GM15510 (cell line): Measurements from ENCODE around the gene MICAL2.

Source experiments
- POLR2A ChIP-seq: IDR thresholded peaks from 3 replicates; pipeline ENCODE4 v1.6.1; 2011; ENCODE audit warnings: borderline replicate concordance; ENCODE audit not compliant: insufficient read length; ENCODE audit errors: extremely low read depth

The MICAL2 gene

DNA sequence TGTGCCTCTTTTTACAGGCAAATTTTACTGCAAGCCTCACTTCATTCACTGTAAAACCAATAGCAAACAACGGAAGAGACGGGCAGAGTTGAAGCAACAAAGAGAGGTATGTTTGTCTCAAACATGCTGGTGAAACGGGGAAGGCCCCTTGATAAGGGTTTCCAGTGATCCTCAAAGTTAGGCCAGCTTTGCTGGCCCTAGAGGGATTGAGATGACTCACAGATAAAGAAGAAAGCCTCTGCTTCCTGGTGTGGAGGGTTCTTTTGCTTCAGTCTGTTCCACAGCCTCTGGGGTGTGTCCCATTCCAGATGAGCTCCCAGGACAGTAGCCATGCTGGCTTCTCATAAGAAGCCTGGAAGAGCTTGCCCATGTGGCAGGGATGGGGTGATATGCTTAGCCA lies 148.1 kb downstream of the MICAL2 start:
- TF ChIP-seq POLR2A = no peak

DNA sequence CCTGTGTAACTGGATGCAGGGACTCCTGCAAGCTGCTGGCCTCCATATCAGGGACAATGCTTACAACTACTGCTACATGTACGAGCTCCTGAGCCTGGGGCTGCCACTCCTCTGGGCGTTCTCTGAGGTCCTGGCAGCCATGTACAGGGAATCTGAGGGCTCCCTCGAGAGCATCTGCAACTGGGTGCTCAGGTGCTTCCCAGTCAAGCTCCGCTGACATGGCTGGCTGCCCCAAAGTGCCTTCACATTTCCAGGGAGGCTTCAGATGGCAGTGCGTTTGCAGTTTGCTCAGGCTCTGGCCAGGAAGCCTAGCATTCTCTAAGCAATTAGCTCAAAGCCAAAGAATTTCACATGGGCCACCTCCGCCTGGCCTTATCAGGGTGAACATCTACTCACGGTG lies 149.6 kb downstream of the MICAL2 start:
- TF ChIP-seq POLR2A = no peak

DNA sequence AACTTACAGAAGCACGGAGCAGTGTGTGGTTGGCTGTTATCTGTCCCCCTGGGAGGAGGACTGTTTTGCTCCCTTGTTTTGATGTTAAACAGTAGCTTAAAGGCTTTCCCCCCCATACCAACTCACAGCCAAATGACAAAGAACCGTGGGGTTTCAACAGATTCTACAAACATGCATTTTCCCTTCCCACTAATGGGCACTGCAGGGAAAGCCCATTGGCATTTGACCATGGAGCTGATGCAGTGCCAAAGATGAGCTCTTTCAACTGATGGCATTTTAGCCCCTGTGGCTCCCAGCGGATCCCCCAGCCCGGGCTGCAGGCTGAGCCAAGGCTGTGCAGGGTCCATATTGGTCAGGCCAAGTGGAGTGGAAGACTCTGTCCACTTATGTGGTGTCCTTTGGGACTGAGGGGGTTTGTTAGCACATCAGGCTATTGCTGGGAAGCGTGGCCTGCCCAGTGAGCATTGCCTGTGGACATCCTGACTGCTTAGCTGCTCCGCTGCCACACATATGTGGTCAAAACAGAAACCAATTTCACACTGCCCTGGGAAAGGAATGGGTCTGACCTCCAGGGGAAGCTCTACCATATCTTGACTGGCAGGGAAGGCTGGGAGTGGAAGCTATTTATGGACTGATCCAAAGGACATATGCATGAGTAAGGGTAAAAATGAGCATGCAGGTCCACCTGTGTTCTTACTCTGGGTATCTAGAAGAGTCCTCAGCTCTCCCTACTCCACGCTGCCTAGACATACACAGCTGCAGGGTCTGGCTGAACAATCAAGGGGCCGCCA lies 150.5 kb downstream of the MICAL2 start:
- TF ChIP-seq POLR2A = no peak

DNA sequence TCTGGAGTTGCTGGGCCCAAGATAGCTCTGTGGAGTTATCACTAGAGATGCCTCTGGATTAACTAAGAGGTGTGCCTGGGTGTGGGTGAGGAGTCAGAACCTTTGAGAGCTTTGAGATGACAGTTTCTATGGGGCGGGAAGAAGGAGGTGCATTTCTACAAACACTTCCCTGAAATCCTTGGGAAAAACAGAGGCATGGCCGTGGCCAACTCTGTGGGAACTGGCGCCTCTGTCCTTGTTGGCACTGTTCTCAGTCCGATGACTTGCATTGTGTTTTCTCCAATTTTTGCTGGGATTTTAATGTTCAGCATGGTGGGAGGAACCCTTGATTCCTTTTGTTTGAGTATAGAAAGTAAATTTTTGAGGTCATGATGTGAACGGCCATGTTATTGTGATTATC lies 151.2 kb downstream of the MICAL2 start:
- TF ChIP-seq POLR2A = no peak

DNA sequence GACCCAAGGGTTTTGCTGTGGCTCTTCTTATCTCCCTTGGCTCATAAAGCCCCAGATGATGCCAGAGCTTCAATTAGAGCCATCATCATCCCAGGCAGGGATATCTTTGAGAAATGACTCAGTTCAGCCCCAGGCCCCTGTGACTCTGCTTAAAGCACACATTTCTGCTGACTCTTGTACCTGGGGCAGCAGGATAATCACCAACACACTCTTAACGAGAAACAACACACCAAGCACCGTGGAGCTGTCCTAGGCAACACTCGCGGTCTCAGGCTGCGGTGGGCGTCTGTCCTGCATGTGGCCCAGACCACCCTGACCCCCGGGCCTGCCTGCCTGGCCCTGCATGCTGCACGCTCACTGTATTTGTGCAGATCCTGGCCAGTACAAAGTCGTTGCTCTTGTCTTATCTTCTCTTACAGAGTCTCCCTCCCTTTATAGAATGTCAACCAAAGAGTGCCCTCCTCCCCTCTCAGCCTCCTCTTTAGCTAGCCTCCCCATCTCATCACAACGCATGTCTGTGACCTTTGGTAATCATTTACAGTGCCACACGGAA lies 152.8 kb downstream of the MICAL2 start:
- TF ChIP-seq POLR2A = no peak

DNA sequence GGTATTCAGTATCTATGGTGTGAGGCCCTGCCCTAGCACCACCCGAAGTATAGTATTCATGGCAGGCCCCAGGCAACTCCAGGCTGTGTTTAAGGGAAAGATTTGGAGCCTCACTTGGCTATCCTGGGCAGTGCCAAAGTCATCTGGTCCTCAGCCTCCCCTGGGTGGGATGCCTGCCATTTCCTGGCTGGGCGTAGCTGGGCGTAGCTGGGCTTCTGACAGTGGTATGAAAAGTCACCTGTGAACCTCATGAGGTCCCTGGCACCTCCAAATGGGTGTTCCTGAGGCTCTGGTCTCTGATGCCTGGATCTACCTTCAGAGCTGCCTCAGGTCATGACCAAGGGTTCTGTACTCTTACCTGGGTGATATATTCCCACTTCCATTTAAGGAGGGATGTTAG lies 154.0 kb downstream of the MICAL2 start:
- TF ChIP-seq POLR2A = no peak

DNA sequence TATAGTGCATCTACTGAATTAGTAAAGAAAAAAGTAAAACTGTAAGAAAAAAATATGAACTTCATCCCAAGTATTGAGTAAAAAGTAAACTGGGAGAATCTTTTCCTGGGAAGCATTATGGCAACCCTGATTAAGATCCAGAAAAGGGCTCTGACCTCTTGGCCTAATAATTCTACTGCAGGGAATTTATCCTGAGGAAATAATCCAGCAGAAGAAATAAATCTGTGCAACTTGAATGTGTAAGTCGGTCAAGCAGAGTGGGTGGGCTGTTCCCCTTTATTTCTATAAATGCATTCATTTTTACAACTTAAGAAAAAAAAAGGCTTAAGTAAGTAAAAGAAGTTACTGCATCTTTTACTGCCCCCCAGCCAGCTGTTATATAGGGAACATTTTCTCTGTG lies 155.7 kb downstream of the MICAL2 start:
- TF ChIP-seq POLR2A = no peak

DNA sequence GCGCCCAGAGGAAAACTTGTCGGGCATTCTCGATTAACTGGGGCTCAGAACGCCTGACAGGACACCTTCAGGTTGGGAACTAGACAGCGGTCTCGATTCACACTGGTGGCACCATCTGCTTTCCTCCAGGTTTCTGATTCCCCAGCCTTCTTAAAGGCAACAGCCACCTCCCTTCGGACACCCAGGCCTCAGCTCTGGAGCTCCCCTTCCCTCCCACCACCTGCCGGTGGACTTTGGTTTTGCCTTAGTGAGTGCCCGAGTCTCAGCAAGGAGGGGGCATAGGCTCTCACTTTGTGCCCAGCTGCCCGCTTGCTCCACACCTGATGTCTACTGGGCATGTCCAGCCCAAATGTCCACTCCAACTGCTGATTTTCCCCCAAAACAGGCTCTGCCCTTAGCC lies 156.6 kb downstream of the MICAL2 start:
- no peak for TF ChIP-seq POLR2A

DNA sequence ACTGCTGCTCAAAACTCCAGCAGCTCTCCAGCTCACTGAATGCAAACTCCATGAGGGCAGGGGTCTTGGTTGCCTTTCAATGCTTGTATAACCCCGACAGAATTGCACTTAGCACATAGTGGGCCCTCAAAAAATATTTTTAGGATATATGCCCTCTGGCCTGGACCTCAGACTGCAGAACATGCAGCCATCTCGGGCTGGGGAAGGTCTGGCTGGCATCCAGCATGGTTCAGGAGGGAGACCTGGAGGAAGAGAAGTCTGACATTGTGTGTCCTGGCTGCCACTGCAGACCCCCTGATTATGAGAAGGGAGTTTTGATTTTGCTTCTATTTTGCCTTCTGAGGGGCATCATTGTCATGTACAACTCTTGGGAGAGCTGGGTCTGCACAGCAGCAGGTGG lies 157.5 kb downstream of the MICAL2 start:
- TF ChIP-seq POLR2A = no peak

DNA sequence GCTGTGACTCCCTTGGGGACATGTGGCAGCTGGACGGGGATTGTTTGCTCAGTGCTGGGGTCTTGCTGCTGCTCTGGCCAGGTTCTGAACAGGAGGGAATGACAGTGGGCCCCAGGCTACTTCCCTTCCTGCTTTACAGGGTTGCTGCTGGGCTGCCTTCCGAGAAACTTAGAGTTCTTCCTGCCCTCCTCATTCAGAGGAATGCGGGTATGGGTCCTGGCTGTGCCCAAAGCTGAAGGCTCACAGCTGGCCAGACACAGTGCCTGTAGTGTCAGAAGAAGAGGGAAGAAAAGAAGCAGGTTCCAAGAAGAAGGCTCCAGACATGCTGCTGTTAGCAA lies 158.7 kb downstream of the MICAL2 start:
- TF ChIP-seq POLR2A = no peak

DNA sequence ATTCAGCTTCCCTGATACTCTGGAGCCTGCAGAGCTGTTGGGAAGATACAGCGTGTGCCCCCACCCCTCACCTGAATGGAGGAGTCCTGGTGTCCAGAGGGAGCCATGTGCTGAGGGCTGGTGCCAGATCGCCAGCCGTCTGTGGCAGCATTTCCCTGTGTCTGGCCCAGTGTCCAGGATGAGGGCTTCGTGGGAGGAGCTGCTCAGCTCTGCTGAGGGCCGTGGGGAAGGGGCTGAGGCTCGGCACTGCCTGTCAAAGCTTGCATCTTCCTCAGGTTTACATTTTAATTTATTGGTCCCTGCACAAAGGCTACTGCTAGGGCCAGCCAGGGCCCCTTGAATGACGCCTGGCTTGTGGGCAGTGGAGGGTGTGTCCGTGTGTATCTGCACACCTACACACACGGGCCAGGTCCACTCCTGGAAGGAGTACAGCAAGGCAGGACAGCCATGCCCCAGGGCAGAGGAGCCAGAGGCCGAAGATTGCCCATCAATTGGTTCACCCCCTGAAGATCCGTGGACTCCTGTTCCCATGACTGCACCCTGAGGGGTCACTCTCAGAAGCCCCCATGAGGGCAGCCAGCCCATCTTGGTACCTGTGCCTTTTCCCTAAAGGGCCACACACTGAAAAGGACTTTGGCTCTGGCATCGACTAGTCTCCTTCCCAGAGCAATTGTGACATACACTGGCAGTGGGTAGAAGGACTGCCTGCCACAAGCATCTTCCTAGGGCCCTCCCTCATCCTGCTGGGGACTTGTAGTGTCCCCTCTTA lies 159.2 kb downstream of the MICAL2 start:
- TF ChIP-seq POLR2A = no peak

DNA sequence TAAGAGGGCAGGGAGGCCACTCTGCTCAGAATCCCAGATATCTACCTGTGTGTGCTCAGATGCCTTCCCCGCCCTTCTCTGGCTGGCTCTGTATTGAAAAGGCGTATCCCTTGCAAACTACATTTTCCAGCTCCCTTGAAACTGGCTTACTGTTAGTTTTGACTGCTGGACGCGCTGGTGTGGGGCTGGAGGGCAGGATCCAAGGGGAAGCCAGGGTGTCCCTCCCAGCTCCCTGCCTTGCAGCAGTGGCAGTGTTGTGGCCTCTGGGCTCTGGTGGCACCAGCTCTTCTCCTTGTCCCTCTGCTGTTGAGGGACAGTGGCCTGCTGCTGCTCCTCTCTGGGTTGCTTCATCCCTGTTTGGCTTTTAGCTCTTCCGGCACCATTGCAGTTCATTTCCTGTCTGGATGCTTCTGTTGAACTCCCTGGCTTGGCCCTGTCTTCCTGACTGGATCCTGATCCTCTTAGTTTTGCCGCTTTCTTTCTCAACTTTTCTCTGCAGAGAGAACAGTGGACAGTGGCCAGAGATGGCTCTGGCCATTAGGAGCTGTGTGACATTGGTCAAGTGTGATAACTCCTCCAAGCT lies 159.9 kb downstream of the MICAL2 start:
- TF ChIP-seq POLR2A = no peak

DNA sequence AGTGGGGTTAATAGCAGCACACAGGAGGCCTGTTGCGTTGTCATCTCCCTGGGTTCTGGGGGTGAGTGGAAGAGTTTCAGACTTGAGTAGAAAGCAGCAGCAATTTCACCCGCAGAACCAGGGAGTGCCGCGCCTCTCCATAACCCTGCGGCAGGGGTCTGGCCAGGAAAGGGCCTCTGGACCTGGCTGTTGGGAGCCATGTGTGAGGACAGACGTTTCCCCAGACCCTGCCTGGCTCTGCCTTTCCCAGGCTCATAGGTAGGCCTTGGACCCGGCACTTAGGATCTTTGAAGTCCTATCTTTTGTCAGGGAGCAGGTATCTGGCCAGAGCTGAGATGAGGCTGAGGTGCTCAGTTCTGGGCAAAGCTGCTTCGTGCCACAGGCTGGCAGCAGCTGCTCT lies 160.4 kb downstream of the MICAL2 start:
- TF ChIP-seq POLR2A = no peak

DNA sequence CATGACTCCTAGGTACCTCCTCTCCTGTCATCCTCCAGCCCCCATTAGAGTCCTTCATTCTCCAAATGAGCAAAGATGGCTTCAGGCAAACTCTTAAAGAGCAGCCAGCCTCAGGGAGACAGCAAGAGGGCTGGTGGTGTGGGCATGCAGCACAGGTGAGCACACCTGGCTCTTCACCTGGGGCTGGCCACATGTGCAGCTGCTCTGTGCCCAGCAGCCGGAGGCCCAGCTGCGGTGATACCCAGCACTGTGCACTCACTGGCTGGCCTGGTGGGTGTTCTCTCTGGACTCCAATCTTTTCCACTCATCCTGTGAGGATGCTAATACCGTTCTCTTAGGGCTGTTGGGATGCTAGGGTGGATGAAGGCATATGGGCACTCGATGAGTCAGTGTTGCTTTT lies 160.9 kb downstream of the MICAL2 start:
- no peak for TF ChIP-seq POLR2A

DNA sequence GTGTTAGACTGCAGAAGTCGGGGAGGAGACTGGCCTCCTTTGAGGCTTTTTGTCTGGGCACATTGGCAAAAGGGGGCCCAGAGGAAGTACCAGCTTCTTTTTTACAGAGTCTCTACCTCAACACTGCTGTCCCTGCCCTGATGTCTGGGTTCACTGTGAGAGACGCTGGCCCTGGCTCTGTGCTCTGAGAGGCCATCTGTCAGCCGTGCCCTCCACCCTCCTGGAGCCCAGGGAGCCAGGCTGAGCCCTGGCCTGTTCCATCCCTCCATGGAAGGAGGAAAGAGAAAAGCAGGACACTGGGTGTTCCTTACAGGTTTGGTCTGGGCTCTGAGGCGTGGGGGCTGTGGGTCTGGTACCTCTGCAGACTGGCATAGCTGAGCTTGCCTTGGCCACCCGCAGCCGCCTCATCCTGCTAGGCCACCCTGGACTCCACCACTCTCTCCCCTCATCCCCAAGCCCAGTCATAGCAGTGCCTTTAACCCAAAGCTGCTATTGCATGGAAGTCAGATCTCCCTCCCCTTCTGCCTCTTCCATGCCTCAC lies 161.5 kb downstream of the MICAL2 start:
- TF ChIP-seq POLR2A = no peak
